Activated naive CD4-positive, alpha-beta T cell treated with anti-CD3 and anti-CD28 coated beads for 36 hours (primary cell): Measurements from ENCODE around the gene BPNT1. TPM values are rescaled to one million over a fixed set of nuclear protein-coding genes. Genes with fewer than 3 reads are reported as not detected.
A peak's percentile ranks its signal among the peaks of the same experiment; 100 is the strongest.
"Not testable (repeated sequence)": the region's sequence is repeated elsewhere in the genome, so short reads cannot be mapped to it uniquely, and the experiment has no call there.

Source experiments
- CTCF ChIA-PET: fragments of 350-600 bp; sonication (Branson Sonifier 250); formaldehyde crosslinking; loops from one replicate; lab custom pipeline; 2021; ENCODE audit warnings: antibody characterized with exemption; lab: Charles Lee
- DNase-seq: peaks from one replicate; pipeline ENCODE4 v3.0.0-alpha.2; 2020
- H3K27ac Mint-ChIP-seq: one replicate; pipeline ENCODE4 v1.8.0; 2021; ENCODE audit warnings: mild to moderate bottlenecking, mixed read lengths
- H3K27me3 Mint-ChIP-seq: one replicate; pipeline ENCODE4 v1.8.0; 2021; ENCODE audit warnings: low read depth, mixed read lengths
- H3K36me3 Mint-ChIP-seq: one replicate; pipeline ENCODE4 v1.8.0; 2021; ENCODE audit warnings: low read depth, mixed read lengths
- H3K4me1 Mint-ChIP-seq: one replicate; pipeline ENCODE4 v1.8.0; 2021; ENCODE audit warnings: low read depth, mixed read lengths
- H3K4me3 Mint-ChIP-seq: one replicate; pipeline ENCODE4 v1.8.0; 2021; ENCODE audit warnings: mild to moderate bottlenecking, moderate library complexity, mixed read lengths
- H3K9me3 Mint-ChIP-seq: one replicate; pipeline ENCODE4 v1.8.0; 2021; ENCODE audit warnings: mixed read lengths
- intact Hi-C: fragments of 100-400 bp; cut with micrococcal nuclease; formaldehyde crosslinking; loops from one replicate; pipeline ENCODE4 v1.15.1; 2023
- total RNA-seq, 2 experiments: library from RNA; stranded (reverse); gene quantifications; one replicate each; pipeline ENCODE4 v1.2.3, GENCODE V29; 2021

BPNT1 gene
- total RNA-seq, 2 experiments from 2014 or later: 18.5 to 21.3 TPM

- H3K4me1 Mint-ChIP-seq: no peaks in the 10 kb centered on the region
- DNase-seq: no peak
- intact Hi-C loops: no loop called here
- CTCF ChIA-PET: no interaction called here
- H3K27me3 Mint-ChIP-seq: no peaks in the 10 kb centered on the region
- H3K36me3 Mint-ChIP-seq: peaks cover 30% of the 10 kb centered on the region
- no peak overlapping the region for H3K4me3 Mint-ChIP-seq
- H3K9me3 Mint-ChIP-seq: no peaks in the 10 kb centered on the region
- no peak overlapping the region for H3K27ac Mint-ChIP-seq
Measured at GRCh38 chr1:220062629-220063028, 27.0 kb downstream of the BPNT1 start.

GRCh38 chr1:220060876-220061275, 28.7 kb downstream of the BPNT1 start:
- DNase-seq: no peak
- Mint-ChIP-seq H3K27ac (no peak overlapping the region), H3K9me3 (no peaks in the 10 kb centered on the region), H3K4me3 (no peak overlapping the region), H3K4me1 (no peaks in the 10 kb centered on the region), H3K27me3 (no peaks in the 10 kb centered on the region), H3K36me3 (peaks cover 32% of the 10 kb centered on the region)
- CTCF ChIA-PET: no interaction called here
- intact Hi-C loops: no loop called here

GRCh38 chr1:220056374-220056773, 33.2 kb downstream of the BPNT1 start:
- Mint-ChIP-seq H3K36me3 (peaks cover 4% of the 10 kb centered on the region), H3K27ac (no peak overlapping the region), H3K4me3 (no peak overlapping the region), H3K4me1 (no peaks in the 10 kb centered on the region), H3K9me3 (no peaks in the 10 kb centered on the region), H3K27me3 (no peaks in the 10 kb centered on the region)
- no peak for DNase-seq
- CTCF ChIA-PET: no interaction called here
- intact Hi-C loops: no loop called here

GRCh38 chr1:220046052-220046930, 43.3 kb downstream of the BPNT1 start, which contains the start of gene EPRS1:
Gene EPRS1 (minus strand): TSS chr1:220046505. CDS start chr1:220046388, 117 bp downstream.
- DNase-seq: peak; percentile 95
- peaks cover 15% of the 10 kb centered on the region for H3K36me3 Mint-ChIP-seq
- CTCF ChIA-PET: no interaction called here

GRCh38 chr1:220045356-220046051, 44.1 kb downstream of the BPNT1 start:
- DNase-seq: peak; percentile 24
- H3K27me3 Mint-ChIP-seq: no peaks in the 10 kb centered on the region
- no peaks in the 10 kb centered on the region for H3K9me3 Mint-ChIP-seq
- H3K4me1 Mint-ChIP-seq: peaks cover 30% of the 10 kb centered on the region
- CTCF ChIA-PET: no interaction called here
- intact Hi-C loops: loop anchor here (1.0 to 5.0 kb wide), 8 partner anchors 17 to 1760 kb away; partner anchors contain the start of genes BPNT1, LYPLAL1, RAB3GAP2 and RRP15
- H3K4me3 Mint-ChIP-seq: peak overlapping the region; percentile 99
- peak overlapping the region; percentile 98 for H3K27ac Mint-ChIP-seq
- H3K36me3 Mint-ChIP-seq: peaks cover 18% of the 10 kb centered on the region

More at GRCh38 chr1:220046052-220046930, 43.3 kb downstream of the BPNT1 start, which contains the start of gene EPRS1:
- H3K9me3 Mint-ChIP-seq: no peaks in the 10 kb centered on the region
- H3K27ac Mint-ChIP-seq: peak within 1 kb of the TSS; percentile 98
- intact Hi-C loops: loop anchor here (1.0 to 5.0 kb wide), 6 partner anchors 43 to 1761 kb away; partner anchors contain the start of genes BPNT1, LYPLAL1, RAB3GAP2 and RRP15
- peaks cover 27% of the 10 kb centered on the region for H3K4me1 Mint-ChIP-seq
- H3K4me3 Mint-ChIP-seq: peak within 1 kb of the TSS; percentile 99
- no peaks in the 10 kb centered on the region for H3K27me3 Mint-ChIP-seq

- Mint-ChIP-seq H3K27ac (peak overlapping the region; percentile 98), H3K4me1 (peaks cover 34% of the 10 kb centered on the region)
- DNase-seq: no peak
Measured at GRCh38 chr1:220044678-220045355, 44.8 kb downstream of the BPNT1 start.

GRCh38 chr1:220043646-220044045, 45.9 kb downstream of the BPNT1 start:
- H3K36me3 Mint-ChIP-seq: peaks cover 24% of the 10 kb centered on the region
- peaks cover 40% of the 10 kb centered on the region for H3K4me1 Mint-ChIP-seq
- CTCF ChIA-PET: no interaction called here
- no peaks in the 10 kb centered on the region for H3K9me3 Mint-ChIP-seq
- no peak for DNase-seq
- no peaks in the 10 kb centered on the region for H3K27me3 Mint-ChIP-seq
- peak overlapping the region; percentile 46 for H3K4me3 Mint-ChIP-seq
- H3K27ac Mint-ChIP-seq: peak overlapping the region; percentile 19
- intact Hi-C loops: loop anchor here (2.0 kb wide), 2 partner anchors 15 to 31 kb away; no protein-coding TSS in a partner anchor

More at GRCh38 chr1:220044678-220045355, 44.8 kb downstream of the BPNT1 start:
- H3K27me3 Mint-ChIP-seq: no peaks in the 10 kb centered on the region
- peak overlapping the region; percentile 99 for H3K4me3 Mint-ChIP-seq
- peaks cover 18% of the 10 kb centered on the region for H3K36me3 Mint-ChIP-seq
- intact Hi-C loops: loop anchor here (2.0 to 5.0 kb wide), 3 partner anchors 16 to 873 kb away; partner anchors contain the start of gene LYPLAL1
- CTCF ChIA-PET: no interaction called here
- no peaks in the 10 kb centered on the region for H3K9me3 Mint-ChIP-seq

GRCh38 chr1:220040028-220040596, 49.5 kb downstream of the BPNT1 start:
- intact Hi-C loops: no loop called here
- Mint-ChIP-seq H3K4me1 (peaks cover 55% of the 10 kb centered on the region), H3K4me3 (no peak overlapping the region), H3K27ac (peak overlapping the region; percentile 13), H3K9me3 (no peaks in the 10 kb centered on the region), H3K36me3 (peaks cover 35% of the 10 kb centered on the region), H3K27me3 (no peaks in the 10 kb centered on the region)
- CTCF ChIA-PET: interaction anchor here (0.5 kb wide), 1 partner anchor 710 kb away, joined by 3 read pairs; no protein-coding TSS in a partner anchor
- DNase-seq: no peak

- Mint-ChIP-seq H3K27ac (peak overlapping the region; percentile 34), H3K4me1 (peaks cover 47% of the 10 kb centered on the region), H3K4me3 (no peak overlapping the region), H3K27me3 (no peaks in the 10 kb centered on the region), H3K36me3 (peaks cover 37% of the 10 kb centered on the region), H3K9me3 (no peaks in the 10 kb centered on the region)
- intact Hi-C loops: no loop called here
- CTCF ChIA-PET: interaction anchor here (0.7 to 1.0 kb wide), 3 partner anchors 15 to 74 kb away, joined by 3 to 5 read pairs (median 3); no protein-coding TSS in a partner anchor
- no peak for DNase-seq
Measured at GRCh38 chr1:220038640-220039039, 50.9 kb downstream of the BPNT1 start.

GRCh38 chr1:220037810-220038209, 51.8 kb downstream of the BPNT1 start:
- H3K36me3 Mint-ChIP-seq: peaks cover 33% of the 10 kb centered on the region
- peaks cover 40% of the 10 kb centered on the region for H3K4me1 Mint-ChIP-seq
- H3K27me3 Mint-ChIP-seq, H3K27ac Mint-ChIP-seq, DNase-seq, intact Hi-C loops, H3K9me3 Mint-ChIP-seq, H3K4me3 Mint-ChIP-seq: not testable (repeated sequence)
- CTCF ChIA-PET: interaction anchor here (0.7 to 1.0 kb wide), 2 partner anchors 16 to 75 kb away, joined by 3 read pairs; no protein-coding TSS in a partner anchor

- no peaks in the 10 kb centered on the region for H3K9me3 Mint-ChIP-seq
- peaks cover 17% of the 10 kb centered on the region for H3K4me1 Mint-ChIP-seq
- no peak overlapping the region for H3K4me3 Mint-ChIP-seq
- DNase-seq: no peak
- no peaks in the 10 kb centered on the region for H3K27me3 Mint-ChIP-seq
- H3K27ac Mint-ChIP-seq: no peak overlapping the region
- CTCF ChIA-PET: no interaction called here
- peaks cover 45% of the 10 kb centered on the region for H3K36me3 Mint-ChIP-seq
- intact Hi-C loops: no loop called here
Measured at GRCh38 chr1:220032911-220033310, 56.7 kb downstream of the BPNT1 start.
